ENCODE measurements around the gene GULP1. TPM values are rescaled to one million over a fixed set of nuclear protein-coding genes. Genes with fewer than 3 reads are reported as not detected.

The GULP1 gene
- total RNA-seq, 1 donor from 2014 or later, result 22.8 TPM

GRCh38 chr2:188631037-188631809, 339.5 kb downstream of the GULP1 start:
- Mint-ChIP-seq H3K4me1 (ENCODE audit: unreplicated experiment) (no peaks in the 10 kb centered on the region), H3K9me3 (ENCODE audit: unreplicated experiment) (no peaks in the 10 kb centered on the region), H3K27me3 (ENCODE audit: unreplicated experiment) (no peaks in the 10 kb centered on the region), H3K36me3 (ENCODE audit: low read depth, unreplicated experiment) (no peaks in the 10 kb centered on the region), H3K27ac (ENCODE audit: unreplicated experiment) (no peak overlapping the region), H3K4me3 (ENCODE audit: unreplicated experiment) (no peak overlapping the region)
- no peak for DNase-seq (ENCODE audit: low spot score)
- no peak for TF ChIP-seq CTCF (IDR thresholded peaks at IDR 0.05; ENCODE audit: unreplicated experiment)

- no peak for TF ChIP-seq CTCF (IDR thresholded peaks at IDR 0.05; ENCODE audit: unreplicated experiment)
- H3K4me3 Mint-ChIP-seq (ENCODE audit: unreplicated experiment), result no peak overlapping the region
- no peak overlapping the region for H3K27ac Mint-ChIP-seq (ENCODE audit: unreplicated experiment)
- DNase-seq (ENCODE audit: low spot score), result no peak
- H3K4me1 Mint-ChIP-seq (ENCODE audit: unreplicated experiment), result no peaks in the 10 kb centered on the region
- H3K27me3 Mint-ChIP-seq (ENCODE audit: unreplicated experiment), result no peaks in the 10 kb centered on the region
- no peaks in the 10 kb centered on the region for H3K36me3 Mint-ChIP-seq (ENCODE audit: low read depth, unreplicated experiment)
- H3K9me3 Mint-ChIP-seq (ENCODE audit: unreplicated experiment), result no peaks in the 10 kb centered on the region
Observed at GRCh38 chr2:188634656-188635055, 343.0 kb downstream of the GULP1 start.

Small RNAs within 50 kb of the gene (microRNA-seq; reads per million reads assigned to microRNA genes)
- 4.2 reads per million, percentile 45 among the genes with 10 or more reads in this experiment for gene MIR561 (ENCODE audit: unreplicated experiment)
